GM19023 (cell line): ENCODE data around the gene CXXC4.

Experiments used
- ATAC-seq: cut with Tn5 transposase; IDR thresholded peaks from one replicate; pipeline ENCODE4 v1.9.1; 2021; ENCODE audit warnings: mild to moderate bottlenecking, moderate library complexity; ENCODE audit not compliant: unreplicated experiment

The CXXC4 gene

GRCh38 chr4:104424475-104424941 is 70.2 kb downstream of the CXXC4 start:
- no peak for ATAC-seq

DNA sequence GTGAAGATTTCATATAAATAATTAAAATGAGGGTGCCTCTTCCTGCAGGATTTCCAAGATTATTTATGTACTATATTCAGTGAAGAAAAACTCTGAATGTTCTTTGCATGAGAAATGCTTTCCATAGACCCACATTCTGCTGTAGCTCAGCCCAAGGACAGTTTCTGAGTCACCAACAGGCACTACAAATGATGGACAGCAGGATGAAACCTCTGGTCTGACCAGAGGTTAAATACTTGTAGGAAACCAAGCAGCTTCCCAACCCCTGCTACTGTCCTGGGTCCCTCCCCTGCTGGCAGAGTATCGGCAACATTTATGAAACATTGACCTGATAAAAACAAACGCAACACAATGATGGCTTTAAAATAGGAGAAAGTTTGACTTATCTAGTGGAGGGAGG is 73.1 kb downstream of the CXXC4 start:
- no peak for ATAC-seq

- ATAC-seq = no peak
Measured at GRCh38 chr4:104420766-104421165, 73.9 kb downstream of the CXXC4 start.
